Right lobe of liver (tissue), 6 donors: ENCODE measurements around the gene GNAL. TPM values are rescaled to one million over a fixed set of nuclear protein-coding genes. Genes with fewer than 3 reads are reported as not detected.

Experiments used
- ATAC-seq, 4 donors: fragments of 200-7000 bp; cut with Tn5 transposase; one replicate each; pipeline ENCODE4 v1.9.1; 2020; ENCODE audit warnings: mild to moderate bottlenecking in 4 of 4, moderate library complexity in 4 of 4
- DNase-seq, 3 donors: peaks; one replicate each; pipeline ENCODE4 v3.0.0-alpha.2; 2020
- H3K27ac ChIP-seq, 3 donors: fragments of 200-600 bp; one replicate each; pipeline ENCODE4 v1.8.0; 2022
- H3K27me3 ChIP-seq, 2 donors: fragments of 200-600 bp; one replicate each; pipeline ENCODE4 v1.8.0; 2022
- H3K36me3 ChIP-seq, 4 donors: fragments of 200-600 bp; sonication (generic) in 1 of 4; one replicate each; pipeline versions ENCODE4 v1.5.1 to v1.8.0; 2017 to 2022; ENCODE audit warnings: control low read depth in 1 of 4
- H3K4me1 ChIP-seq, 4 donors: fragments of 200-600 bp; sonication (generic) in 1 of 4; one replicate each; pipeline versions ENCODE4 v1.5.1 to v1.8.0; 2017 to 2022; ENCODE audit warnings: control low read depth in 1 of 4
- H3K4me3 ChIP-seq, 3 donors: fragments of 200-600 bp; one replicate each; pipeline ENCODE4 v1.8.0; 2022
- H3K9me3 ChIP-seq, 4 donors: fragments of 200-600 bp; sonication (generic) in 1 of 4; one replicate each; pipeline versions ENCODE4 v1.5.1 to v1.8.0; 2017 to 2022; ENCODE audit warnings: control low read depth in 1 of 4
- CTCF ChIP-seq, 4 donors: fragments of 200-600 bp in 3 of 4; fragments of 450-650 bp in 1 of 4; IDR thresholded peaks; one replicate each; pipeline versions ENCODE4 v1.5.1 to v1.8.0; 2016 to 2022; ENCODE audit warnings: antibody characterized with exemption in 4 of 4, mild to moderate bottlenecking in 2 of 4
- POLR2A ChIP-seq: fragments of 450-650 bp; IDR thresholded peaks from one replicate; pipeline ENCODE4 v1.6.1; 2017; ENCODE audit warnings: antibody characterized with exemption, mild to moderate bottlenecking
- WGBS: methylation state at CpG from one replicate; pipeline ENCODE4 v1.1.6; 2018; ENCODE audit warnings: low coverage, low lambda C conversion rate; ENCODE audit not compliant: insufficient coverage; ENCODE audit errors: missing lambda C conversion rate; 5-methylcytosine and 5-hydroxymethylcytosine counted together
- intact Hi-C, 2 donors: fragments of 100-400 bp; cut with DNase I; formaldehyde crosslinking; loops; one replicate each; pipeline versions ENCODE4 v1.11.2 to v1.14.1; 2022
- total RNA-seq, 6 experiments: library from RNA; depleted of rRNA in 2 of 6; stranded (reverse); fragments of >200 nt in 2 of 6; fragmentation: NEBNext Ultra II Directional in 3 of 6; extraction: Animal tissue kit (Norgen Biotek cat#: 25700) in 3 of 6; gene quantifications; one replicate each; pipeline versions ENCODE4 v1.1.0 to v1.2.4, GENCODE V29; 2016 to 2023
- donor health status: DM: no; HTN: yes; CAD: no.
- donor health status: DM: no; HTN: no; CAD: no.
- donor health status: DM: no; HTN: no; CAD: no.
- donor health status: DM: no; HTN: yes; CAD: no.
- donor health status: DM: no; HTN: yes; CAD: no.

Gene GNAL
- total RNA-seq, 6 experiments from 2014 or later, result 0.19 to 1.9 (median 1.2) TPM

GRCh38 chr18:11741505-11742145 lies 52.6 kb downstream of the GNAL start:
- intact Hi-C loops, result no loop called here

GRCh38 chr18:11745521-11745920 lies 56.5 kb downstream of the GNAL start:
- Histone ChIP-seq H3K27me3 (no peaks in the 10 kb centered on the region), H3K27ac (no peak overlapping the region), H3K4me1 (no peaks in the 10 kb centered on the region), H3K4me3 (no peak overlapping the region), H3K36me3 (no peaks in the 10 kb centered on the region), H3K9me3 (no peaks in the 10 kb centered on the region)
- WGBS, result 64% methylated on average over 9 of the region's 9 CpGs
- ATAC-seq (no peak), DNase-seq (no peak)
- no peak for TF ChIP-seq POLR2A
- TF ChIP-seq CTCF (IDR thresholded peaks at IDR 0.05), result no peak
- intact Hi-C loops, result no loop called here

More at GRCh38 chr18:11741505-11742145, 52.6 kb downstream of the GNAL start:
- 56% methylated on average over 5 of the region's 5 CpGs for WGBS
- no peaks in the 10 kb centered on the region for H3K27me3 ChIP-seq
- ATAC-seq, result peak in 2 of 4 donors; percentile 48 to 49
- DNase-seq, result no peak
- H3K36me3 ChIP-seq, result no peaks in the 10 kb centered on the region
- no peak overlapping the region for H3K27ac ChIP-seq
- TF ChIP-seq CTCF (IDR thresholded peaks at IDR 0.05), result peak; percentile 40 to 48 (median 44)
- no peak for TF ChIP-seq POLR2A
- no peaks in the 10 kb centered on the region for H3K4me1 ChIP-seq
- H3K9me3 ChIP-seq, result no peaks in the 10 kb centered on the region
- H3K4me3 ChIP-seq, result no peak overlapping the region

GRCh38 chr18:11747286-11747685 lies 58.2 kb downstream of the GNAL start:
- H3K9me3 ChIP-seq, result no peaks in the 10 kb centered on the region
- TF ChIP-seq CTCF (IDR thresholded peaks at IDR 0.05), result no peak
- TF ChIP-seq POLR2A, result no peak
- no peak overlapping the region for H3K4me3 ChIP-seq
- DNase-seq (no peak), ATAC-seq (no peak)
- H3K27me3 ChIP-seq, result peaks cover 5 to 9% of the 10 kb centered on the region in 2 donors
- no peak overlapping the region for H3K27ac ChIP-seq
- 60% methylated on average over 1 of the region's 4 CpGs for WGBS
- H3K4me1 ChIP-seq, result no peaks in the 10 kb centered on the region
- intact Hi-C loops, result no loop called here
- H3K36me3 ChIP-seq, result no peaks in the 10 kb centered on the region

- 32% methylated on average over 3 of the region's 11 CpGs for WGBS
- no peak for DNase-seq
- TF ChIP-seq CTCF (IDR thresholded peaks at IDR 0.05), result no peak
These were observed 58.7 kb downstream of the GNAL start for GRCh38 chr18:11747731-11748130.

More at GRCh38 chr18:11747731-11748130, 58.7 kb downstream of the GNAL start:
- Histone ChIP-seq H3K9me3 (no peaks in the 10 kb centered on the region), H3K4me1 (no peaks in the 10 kb centered on the region), H3K4me3 (no peak overlapping the region), H3K27me3 (peaks cover 5 to 13% of the 10 kb centered on the region in 2 donors), H3K27ac (no peak overlapping the region), H3K36me3 (no peaks in the 10 kb centered on the region)
- no peak for ATAC-seq
- intact Hi-C loops, result no loop called here
